Neural cell (in vitro differentiated cells): ENCODE measurements around the gene CDKN3.
"Not testable (repeated sequence)": the region's sequence is repeated elsewhere in the genome, so short reads cannot be mapped to it uniquely, and the experiment has no call there.

ENCODE experiments used
- EP300 ChIP-seq: fragments of 450-650 bp; conservative IDR thresholded peaks from 2 replicates; pipeline ENCODE4 v1.6.1; 2014; ENCODE audit warnings: antibody characterized with exemption, mild to moderate bottlenecking, moderate library complexity; ENCODE audit not compliant: poor library complexity, severe bottlenecking
- RAD21 ChIP-seq: fragments of 450-650 bp; conservative IDR thresholded peaks from 2 replicates; pipeline ENCODE4 v1.6.1; 2014; ENCODE audit warnings: antibody characterized with exemption, mild to moderate bottlenecking, moderate library complexity
- TF ChIP-seq, protein P1 (sequence below): fragments of 450-650 bp; IDR thresholded peaks from 2 replicates; pipeline ENCODE4 v1.5.1; 2014; ENCODE audit warnings: antibody characterized with exemption, mild to moderate bottlenecking, moderate library complexity; ENCODE audit not compliant: poor library complexity, severe bottlenecking

GRCh38 chr14:54453990-54454389, 57.2 kb downstream of the CDKN3 start:
- not testable (repeated sequence) for TF ChIP-seq RAD21, EP300
- TF ChIP-seq, protein P1, sequence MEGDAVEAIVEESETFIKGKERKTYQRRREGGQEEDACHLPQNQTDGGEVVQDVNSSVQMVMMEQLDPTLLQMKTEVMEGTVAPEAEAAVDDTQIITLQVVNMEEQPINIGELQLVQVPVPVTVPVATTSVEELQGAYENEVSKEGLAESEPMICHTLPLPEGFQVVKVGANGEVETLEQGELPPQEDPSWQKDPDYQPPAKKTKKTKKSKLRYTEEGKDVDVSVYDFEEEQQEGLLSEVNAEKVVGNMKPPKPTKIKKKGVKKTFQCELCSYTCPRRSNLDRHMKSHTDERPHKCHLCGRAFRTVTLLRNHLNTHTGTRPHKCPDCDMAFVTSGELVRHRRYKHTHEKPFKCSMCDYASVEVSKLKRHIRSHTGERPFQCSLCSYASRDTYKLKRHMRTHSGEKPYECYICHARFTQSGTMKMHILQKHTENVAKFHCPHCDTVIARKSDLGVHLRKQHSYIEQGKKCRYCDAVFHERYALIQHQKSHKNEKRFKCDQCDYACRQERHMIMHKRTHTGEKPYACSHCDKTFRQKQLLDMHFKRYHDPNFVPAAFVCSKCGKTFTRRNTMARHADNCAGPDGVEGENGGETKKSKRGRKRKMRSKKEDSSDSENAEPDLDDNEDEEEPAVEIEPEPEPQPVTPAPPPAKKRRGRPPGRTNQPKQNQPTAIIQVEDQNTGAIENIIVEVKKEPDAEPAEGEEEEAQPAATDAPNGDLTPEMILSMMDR, result not testable (repeated sequence)
